SIG-M5 treated with dmso at 0.1 percent for 504 hours (cell line): ENCODE results near the gene MORN1.

Source experiments
- DNase-seq: peaks from one replicate; lab custom pipeline; 2025; ENCODE audit not compliant: unreplicated experiment; lab: John Stamatoyannopoulos, UW

MORN1 gene

DNA sequence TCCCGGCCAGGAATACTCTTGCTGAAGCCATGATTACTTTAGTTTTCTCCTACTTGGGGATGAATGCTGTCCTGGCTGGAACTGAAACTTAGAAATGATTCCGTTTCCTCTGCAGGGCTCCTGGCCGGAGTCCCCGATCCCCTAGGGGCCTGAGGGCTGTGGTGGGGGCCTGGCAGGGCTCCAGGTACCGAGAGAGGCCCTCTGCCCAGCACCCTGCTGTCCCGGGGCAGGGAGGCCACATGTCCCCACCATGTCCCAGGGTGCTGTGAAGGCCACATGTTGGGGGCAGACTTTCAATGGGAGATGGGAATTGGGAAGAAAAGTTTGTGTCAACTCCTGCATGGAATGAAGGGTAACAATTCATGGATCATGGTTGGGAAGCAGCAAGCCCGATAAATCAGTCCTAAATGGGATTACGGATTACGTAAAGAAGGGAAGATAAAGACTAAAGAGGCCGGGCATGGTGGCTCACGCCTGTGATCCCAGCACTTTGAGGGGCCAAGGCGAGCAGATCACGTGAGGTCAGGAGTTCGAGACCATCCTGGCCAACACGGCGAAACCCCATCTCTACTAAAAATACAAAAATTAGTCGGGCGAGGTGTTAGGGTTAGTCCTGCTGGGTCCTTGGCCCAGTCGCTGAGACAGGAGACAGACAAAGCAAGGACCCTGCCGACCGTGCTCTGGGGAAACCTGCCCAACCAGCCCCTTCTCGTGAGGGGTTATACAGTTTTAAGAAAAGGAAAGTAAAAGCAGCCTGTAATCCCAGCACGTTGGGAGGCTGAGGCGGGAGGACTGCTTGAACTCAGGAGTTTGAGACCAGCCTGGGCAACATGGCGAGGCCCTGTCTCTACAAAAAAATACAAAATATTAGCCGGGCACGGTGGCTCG is 37.6 kb downstream of the MORN1 start:
- DNase-seq, result no peak

DNA sequence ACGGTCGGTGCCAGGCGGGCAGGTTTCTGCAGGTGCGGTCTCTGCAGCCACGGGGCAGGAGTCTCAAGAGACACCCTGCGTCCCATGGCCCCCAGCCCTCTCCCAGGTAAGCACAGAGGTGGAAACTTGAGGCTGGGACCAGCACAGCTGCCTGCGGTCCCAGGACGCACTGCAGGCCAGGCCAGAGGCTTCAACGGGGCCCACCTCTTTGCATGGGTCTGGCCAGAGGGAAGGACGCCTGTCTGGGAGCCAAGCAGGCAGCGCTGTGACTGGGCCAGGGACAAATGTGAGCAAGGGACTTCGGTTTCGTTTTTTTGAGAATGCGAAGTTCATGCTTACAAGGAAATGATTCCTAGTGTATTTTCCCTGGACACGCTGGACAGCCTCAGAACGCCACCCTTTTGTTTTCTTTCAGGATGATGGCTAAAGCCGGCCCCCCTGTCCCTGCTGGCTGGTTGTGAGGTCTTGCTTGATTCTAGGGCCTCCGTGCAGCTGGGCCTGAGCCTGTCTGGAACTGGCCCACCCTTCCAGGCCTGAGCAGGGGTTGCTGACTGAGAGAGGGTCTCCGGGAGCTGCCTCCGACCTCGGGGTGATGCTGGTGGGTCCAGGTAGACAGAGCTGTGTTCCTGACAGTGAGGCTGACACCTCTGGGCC is 38.3 kb downstream of the MORN1 start:
- no peak for DNase-seq

DNA sequence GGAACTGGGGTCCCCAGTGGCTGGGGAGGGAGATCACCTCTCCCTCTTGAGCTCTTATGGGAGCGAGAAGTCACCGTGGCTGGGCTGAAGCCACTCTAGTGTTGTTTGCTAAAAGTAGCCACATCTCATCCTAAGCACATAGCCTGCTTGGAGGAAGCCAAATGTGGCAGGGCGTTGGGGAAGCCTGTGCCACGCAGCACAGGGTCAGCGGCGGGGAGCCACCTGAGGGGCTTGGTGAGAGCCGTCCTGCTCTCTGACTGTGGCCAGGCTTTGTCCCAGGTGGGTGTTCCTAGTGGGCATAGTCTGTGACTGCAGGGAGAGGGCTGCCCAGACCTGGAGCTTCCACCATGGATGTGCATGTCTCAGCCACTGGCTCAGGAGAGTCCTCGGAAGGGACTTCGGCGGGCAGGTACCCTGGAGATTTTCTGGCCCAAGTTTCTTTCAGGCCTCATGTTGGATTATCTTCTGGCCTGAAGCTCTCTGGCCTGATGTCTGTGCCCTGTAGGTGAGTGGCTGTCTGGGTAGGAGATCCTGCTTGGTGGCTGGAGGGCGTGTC is 38.9 kb downstream of the MORN1 start:
- no peak for DNase-seq

DNA sequence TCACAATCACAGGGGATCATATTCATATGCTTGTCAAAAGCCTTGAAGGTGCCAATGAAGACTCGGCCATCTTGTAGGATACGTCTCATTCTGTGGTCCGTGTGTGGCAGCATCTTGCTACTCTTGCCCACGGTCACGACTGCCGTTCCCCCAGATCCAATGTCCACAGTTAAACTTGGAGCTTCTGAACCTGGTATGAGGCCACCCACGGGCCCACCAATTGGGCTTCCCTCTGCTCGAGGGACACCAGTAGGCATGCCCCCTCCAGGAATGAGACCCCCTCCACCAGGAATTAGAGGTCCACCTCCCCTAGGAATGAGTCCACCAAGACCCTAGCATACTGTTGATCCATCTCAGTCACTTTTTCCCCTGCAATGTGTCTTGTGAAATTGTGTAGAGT is 39.6 kb downstream of the MORN1 start:
- no peak for DNase-seq

DNA sequence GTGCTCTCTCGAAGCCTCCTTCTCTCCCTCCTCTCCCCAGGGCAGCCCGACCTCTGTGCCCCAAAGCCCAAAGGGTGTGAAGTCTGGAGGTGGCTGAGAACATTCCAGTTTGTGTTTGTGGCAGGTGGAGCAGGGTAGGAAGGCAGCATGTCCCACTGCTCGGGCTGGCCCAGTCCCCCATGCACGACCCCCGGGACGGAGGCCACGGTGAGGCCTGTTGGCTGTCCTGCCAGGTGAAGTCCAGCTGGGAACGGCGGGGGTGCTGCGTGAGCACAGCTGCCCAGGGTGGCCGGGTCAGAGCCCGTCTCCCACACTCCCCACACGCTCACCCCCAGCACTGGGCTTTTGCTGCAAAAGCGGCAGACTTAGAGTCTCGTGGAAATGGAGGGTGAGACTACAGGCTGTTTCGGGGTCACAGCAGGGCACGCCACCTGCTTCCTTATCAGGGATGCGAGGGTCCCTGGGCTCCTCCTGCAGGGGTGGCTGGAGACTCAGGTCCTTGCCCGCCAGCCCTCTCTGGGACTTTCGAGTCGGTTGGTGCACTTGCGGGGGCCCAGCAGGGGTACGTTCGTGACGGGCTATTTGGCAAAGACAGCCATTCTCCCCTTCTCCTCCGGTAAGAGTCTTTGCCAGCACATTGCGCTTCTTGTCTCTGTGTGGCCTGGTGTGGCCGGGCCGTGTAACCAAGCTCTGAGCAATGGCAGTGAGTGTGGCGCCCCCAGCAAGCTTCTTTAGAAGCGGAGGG is 40.3 kb downstream of the MORN1 start:
- no peak for DNase-seq

DNA sequence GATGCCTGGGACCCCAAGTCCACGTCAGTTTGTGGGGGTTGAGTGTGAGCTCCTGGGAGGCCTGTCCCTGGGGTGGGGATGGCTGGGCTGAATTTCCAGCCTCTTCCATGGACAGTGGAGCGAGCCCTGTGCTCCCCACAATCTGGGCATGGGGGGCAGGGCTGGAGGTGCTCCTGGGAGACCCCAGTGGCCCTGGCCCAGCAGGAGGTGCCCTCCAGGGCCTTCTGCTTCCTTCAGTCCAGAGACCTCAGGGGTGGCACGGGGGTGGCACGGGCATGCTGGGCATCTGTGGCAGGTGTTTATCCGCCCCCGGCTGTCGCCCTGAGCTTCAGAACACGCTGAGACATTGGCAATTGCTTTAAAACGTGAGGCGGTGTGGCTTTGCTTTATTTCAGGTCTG is 40.9 kb downstream of the MORN1 start:
- DNase-seq, result no peak

DNA sequence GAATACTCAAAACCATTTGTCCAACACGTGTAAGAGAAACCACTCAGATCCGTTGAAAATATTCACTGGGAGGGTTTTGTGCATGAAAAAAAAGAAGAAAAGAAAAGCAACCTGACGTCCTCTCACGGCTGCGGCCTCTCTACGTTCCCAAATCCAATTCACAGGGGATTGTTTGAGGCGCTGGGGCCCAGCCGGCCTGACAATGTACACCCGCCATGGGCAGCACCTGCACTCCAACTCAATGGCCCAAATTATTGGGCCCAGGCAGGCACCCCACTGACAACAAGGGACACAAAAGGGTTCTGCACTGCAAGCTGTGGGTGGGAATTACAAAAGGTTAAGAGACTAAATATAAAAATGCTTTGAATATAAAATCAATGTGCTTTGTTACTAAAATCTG is 41.5 kb downstream of the MORN1 start:
- DNase-seq, result no peak

DNA sequence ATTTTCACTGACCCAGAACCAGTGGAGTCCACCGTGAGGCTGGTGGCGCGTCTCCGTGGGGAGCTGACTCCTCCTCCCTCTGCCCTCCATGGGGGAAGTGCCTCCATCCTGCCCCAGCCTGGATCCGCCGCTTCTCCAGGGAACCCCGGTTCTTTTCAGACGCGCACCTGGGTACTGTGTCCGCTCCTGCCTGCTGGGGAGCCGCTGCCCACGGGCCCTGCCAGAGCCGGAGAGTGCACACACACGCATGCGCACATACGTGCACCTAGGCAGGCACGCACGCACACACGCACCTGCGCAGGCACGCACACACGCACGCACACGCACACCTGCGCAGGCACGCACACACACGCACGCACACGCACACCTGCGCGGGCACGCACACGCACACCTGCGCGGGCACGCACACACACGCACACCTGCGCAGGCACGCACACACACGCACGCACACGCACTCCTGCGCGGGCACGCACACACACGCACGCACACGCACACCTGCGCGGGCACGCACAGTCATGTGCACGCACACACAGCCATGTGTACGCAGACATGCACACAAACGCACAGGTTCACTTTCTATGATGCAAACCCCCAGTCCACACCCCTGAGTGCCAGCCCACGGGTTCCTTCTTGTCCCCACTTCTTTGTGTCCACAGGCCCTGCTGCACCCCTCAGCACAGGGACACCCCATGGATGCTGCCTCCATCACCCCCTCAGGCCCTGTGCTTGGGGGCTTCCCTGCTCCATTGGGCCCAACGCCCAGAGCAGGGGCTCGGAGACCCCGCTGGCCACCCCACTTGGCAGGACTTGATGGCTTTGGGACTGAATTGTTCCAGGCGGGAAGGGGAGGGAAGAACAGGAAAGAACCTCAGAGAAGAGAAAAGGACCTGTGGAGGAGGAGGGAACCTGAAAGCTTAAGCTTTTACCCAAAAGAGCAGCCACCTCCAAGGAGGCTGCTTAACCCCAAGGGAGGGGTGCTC is 42.7 kb downstream of the MORN1 start:
- DNase-seq, result no peak

DNA sequence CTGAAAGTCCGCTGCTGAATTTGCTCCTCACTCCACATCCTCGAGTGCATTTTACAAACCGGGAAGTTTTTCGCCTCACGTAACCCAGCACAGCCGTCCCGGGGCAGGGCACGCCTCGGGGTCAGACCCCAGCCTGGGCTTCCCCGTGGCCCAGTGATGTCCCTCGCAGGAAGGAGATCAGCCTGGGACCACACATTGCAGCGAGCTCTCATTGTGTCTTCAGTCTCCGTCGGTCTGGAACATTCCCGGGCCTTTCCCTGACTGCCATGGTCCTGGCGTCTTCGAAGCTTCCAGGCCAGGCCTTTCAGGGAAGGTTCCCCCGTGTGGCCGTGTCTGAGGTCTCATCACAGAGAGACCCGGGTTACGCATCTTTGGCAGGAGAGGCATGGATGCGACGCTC is 43.5 kb downstream of the MORN1 start:
- no peak for DNase-seq

DNA sequence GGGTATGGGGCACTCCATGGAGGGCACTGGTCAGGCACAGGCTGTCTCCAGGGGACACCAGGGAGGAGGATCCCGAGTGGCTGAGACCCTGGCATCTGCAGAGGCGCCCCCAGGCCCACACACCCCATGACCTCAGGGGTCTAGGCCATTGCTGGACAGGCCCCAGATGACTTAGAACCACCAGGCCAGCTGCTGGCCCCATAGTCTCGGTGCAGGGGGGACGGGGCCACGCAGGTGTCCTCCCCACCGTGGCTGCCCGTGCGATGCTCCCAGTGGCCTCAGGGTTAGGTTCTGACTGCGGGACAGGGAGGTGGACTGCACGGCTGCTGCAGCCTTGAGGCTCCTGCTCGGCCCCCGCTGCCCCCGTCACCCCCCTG is 44.0 kb downstream of the MORN1 start:
- DNase-seq, result no peak

DNA sequence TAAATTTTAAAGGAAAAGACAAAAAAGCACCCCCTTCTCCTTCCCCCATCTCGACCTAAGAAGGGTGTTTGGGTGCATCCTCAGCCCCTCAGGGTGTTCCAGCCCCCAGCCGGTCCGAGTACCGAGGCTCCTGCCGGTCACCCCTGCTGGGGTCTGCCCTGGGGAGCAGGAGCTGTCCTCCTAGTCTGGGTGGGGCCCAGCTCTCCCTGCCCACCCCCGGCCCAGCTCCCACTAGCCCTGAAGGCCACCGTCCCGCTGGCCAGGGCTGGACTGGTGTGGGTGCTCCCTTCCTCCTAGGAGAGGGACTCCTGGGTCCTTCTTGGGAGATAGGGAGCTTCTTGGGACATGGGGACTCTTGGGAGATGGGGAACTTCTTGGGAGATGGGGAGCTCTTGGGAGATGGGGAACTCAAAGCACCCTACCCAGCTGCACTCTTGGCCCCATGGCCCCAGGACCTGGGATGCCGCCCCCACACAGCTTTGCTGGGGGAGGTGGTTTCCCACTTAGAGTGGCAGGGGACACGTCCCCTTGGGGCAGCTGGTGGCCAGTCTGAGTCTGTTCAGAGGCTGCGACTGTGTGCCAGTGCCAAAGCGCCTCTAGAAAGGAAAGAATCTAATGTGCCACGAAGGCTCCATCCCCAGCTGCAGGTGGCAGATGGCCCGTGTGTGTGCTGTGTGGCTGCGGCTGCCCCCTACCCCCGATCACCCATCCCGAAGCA is 44.5 kb downstream of the MORN1 start:
- DNase-seq, result no peak

DNA sequence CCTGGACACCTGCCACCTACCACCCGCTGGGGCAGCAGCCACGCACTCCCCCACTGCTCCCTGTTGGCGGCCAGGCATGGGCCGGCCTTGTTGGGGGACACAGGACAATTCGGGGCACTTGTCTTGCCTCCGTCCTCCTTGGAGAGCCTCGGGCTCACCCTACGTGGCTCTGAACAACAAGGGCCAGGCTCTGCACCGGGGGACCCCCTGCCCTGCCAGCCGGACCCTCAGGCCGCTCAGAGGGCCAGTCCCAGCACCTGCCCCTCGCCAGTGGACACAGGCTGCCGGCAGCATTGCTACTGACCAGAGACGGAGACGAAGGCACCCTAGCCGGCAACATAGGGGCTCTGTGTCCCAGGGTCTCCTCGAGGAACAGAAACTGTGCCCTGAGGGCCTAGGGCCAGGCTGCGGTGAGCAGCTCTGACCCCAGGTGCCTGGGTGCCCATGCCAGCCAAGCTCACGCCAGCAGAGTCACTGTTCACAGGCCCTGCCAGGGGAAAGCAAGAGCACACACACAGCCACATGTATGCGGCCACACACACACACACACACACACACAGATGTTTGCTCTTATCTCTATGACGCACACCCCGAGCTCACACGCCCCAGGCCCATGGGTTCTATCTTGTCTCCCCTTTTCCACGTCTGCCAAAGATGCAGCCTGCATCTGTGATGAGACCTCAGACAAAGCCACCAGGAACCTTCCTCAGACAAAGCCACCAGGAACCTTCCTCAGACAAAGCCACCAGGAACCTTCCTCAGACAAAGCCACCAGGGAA is 45.9 kb downstream of the MORN1 start:
- no peak for DNase-seq

DNA sequence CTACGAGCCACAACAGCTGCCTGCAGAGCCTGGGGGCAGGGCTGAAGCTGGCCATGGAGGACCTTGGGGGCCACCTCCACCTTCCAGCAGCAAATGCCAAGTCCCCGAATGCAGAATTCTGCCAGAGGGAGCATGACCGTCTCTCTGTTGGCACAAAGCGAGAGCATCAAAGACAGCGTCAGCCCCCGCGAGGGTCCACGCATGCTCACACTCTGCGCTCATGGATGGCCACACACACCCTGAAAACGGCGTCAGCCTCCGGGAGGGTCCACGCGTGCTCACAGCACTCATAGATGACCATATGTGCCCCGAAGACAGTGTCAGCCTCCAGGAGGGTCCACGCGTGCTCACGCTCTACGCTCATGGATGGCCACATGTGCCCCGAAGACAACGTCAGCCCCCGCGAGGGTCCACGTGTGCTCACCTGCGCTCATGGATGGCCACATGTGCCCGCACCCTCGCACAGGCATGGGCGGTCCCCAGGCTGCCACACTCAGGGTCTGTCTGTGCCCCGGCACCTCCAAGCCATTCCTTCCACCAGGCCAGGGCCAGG is 46.5 kb downstream of the MORN1 start:
- DNase-seq, result no peak

DNA sequence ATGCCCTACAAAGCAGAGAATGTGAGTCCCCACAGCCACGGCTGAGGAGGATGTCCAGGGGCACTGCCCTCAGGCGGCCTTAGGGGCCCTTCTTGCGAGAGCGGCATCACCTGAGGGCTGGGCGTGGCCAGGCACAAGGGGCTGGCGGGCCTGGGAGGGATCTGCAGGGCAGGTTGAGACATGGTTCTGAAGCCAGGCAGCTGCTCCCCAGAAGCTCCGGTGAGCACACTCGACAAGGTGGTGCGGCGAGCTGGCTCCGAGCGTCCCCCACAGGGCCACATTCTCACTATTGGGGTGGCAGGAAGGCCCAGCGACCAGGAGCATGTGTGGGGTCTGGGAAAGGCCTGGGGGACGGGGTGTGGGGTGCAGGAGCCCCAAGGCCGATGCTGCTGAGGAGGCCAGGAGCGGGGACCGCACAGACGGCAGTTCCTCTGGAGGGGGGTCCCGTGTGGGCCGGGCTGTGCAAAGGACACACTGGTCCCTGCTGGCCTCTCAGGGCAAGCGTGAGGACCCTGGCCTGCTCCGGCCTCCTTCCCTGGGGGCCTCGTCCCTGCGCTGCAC is 47.2 kb downstream of the MORN1 start:
- DNase-seq, result no peak

DNA sequence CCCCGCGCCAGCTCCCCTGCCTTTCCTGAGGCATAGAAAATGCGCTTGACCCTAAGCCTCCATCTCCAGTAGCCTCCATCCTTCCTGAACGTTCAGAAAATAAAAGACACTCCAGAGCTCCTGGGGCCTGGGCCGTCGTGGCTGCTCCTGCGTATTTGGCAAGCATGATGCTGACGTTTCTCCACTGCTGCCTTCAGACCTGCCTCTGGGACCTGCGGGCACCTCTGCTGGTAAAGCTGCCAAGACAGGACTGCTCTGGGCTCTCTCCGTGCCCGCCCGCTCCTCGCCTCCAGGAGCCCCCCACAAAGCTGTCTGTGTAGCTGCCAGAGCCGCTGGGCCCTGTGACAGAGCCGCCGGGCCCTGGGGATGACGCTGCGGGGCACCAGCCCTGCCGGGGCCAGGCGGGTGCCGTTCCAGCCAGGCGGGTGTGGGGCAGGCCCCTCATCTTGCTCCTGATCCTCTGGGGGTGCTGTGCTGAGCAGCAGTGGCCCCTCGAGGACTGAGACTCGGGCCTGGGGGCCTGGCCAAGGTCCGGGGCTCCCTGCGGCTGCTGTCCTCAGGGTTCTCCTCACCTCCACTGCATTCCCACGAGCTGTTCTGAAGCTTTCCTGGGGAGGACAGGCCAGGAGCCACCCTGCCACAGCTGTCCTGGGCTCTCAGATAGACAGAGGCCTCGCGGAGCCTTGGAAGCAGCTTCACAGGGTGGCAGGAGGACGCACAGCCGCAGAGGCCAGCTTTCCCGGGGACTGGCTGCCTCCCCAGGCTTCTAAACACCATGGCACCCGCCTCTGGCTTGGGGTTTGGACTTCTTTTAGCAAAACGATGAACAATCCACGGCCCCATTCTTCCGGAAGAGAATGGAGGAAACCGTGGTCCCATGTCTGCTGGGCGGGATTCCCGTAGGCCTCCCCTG is 48.1 kb downstream of the MORN1 start:
- no peak for DNase-seq

DNA sequence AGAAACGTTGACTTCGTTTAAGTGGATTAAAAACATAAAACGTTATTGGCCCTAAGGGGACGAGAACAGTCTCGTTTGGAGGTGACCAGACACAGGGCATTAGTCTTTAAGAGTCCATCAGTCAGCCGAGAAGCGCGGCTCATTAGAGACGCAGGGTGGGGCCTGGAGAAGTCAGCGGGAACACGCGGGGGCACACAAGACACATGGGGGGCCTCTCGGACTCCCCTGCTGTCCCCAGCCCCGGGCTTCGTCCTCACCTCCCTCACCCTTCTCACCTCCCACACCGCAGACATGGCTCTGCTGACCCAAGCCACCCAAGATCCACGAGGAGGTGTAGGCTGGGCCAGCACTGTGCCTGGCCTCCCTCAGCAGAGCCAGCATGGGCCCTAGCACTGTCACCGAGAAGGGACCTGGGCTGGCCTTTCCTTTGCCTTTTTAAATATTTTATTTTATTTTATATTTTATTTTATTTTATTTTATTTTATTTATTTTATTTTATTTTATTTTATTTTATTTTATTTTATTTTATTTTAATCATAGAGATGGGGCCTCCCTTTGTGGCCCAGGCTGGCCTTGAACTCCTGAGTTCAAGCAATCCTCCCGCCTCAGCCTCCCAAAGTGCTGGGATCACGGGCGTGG is 48.9 kb downstream of the MORN1 start:
- DNase-seq, result no peak
